ENCODE data around the gene OR6J1.
"Not testable (repeated sequence)": the region's sequence is repeated elsewhere in the genome, so short reads cannot be mapped to it uniquely, and the experiment has no call there.

The OR6J1 gene

GRCh38 chr14:22650046-22650739, 6.0 kb upstream of the OR6J1 start:
- DNase-seq: no peak

GRCh38 chr14:22648506-22648905, 4.4 kb upstream of the OR6J1 start:
- no peak for DNase-seq

- no peak for DNase-seq
Measured at GRCh38 chr14:22646570-22647254, 2.6 kb upstream of the OR6J1 start.

GRCh38 chr14:22641846-22642245, 2.3 kb downstream of the OR6J1 start:
- DNase-seq: no peak

- DNase-seq: no peak
Measured at GRCh38 chr14:22640192-22640591, 4.0 kb downstream of the OR6J1 start.

GRCh38 chr14:22635980-22636379, 8.2 kb downstream of the OR6J1 start:
- DNase-seq: not testable (repeated sequence)

GRCh38 chr14:22634233-22634900, 9.8 kb downstream of the OR6J1 start:
- DNase-seq: no peak

GRCh38 chr14:22630486-22630885, 13.7 kb downstream of the OR6J1 start:
- DNase-seq: no peak

GRCh38 chr14:22630066-22630465, 14.1 kb downstream of the OR6J1 start:
- no peak for DNase-seq

- no peak for DNase-seq
Measured at GRCh38 chr14:22629361-22629760, 14.8 kb downstream of the OR6J1 start.

GRCh38 chr14:22627506-22628263, 16.5 kb downstream of the OR6J1 start:
- no peak for DNase-seq

- no peak for DNase-seq
Measured at GRCh38 chr14:22626590-22626989, 17.6 kb downstream of the OR6J1 start.

GRCh38 chr14:22623047-22623446, 21.1 kb downstream of the OR6J1 start:
- no peak for DNase-seq

GRCh38 chr14:22622255-22622654, 21.9 kb downstream of the OR6J1 start:
- no peak for DNase-seq

GRCh38 chr14:22615765-22616164, 28.4 kb downstream of the OR6J1 start:
- not testable (repeated sequence) for DNase-seq

- no peak for DNase-seq
Measured at GRCh38 chr14:22614240-22614799, 29.8 kb downstream of the OR6J1 start.

GRCh38 chr14:22613736-22614239, 30.4 kb downstream of the OR6J1 start:
- DNase-seq: no peak

GRCh38 chr14:22613106-22613695, 31.0 kb downstream of the OR6J1 start:
- DNase-seq: no peak

GRCh38 chr14:22610931-22611330, 33.2 kb downstream of the OR6J1 start:
- no peak for DNase-seq

GRCh38 chr14:22607291-22607690, 36.9 kb downstream of the OR6J1 start:
- DNase-seq: no peak

GRCh38 chr14:22606380-22606779, 37.8 kb downstream of the OR6J1 start:
- no peak for DNase-seq

- DNase-seq: no peak
Measured at GRCh38 chr14:22602862-22603261, 41.3 kb downstream of the OR6J1 start.
